SK-N-MC (cell line): ENCODE results near the gene GPN1.

ENCODE experiments used
- EZH2 ChIP-seq: fragments of 200-600 bp; sonication (generic); IDR thresholded peaks from one replicate; pipeline ENCODE4 v1.6.1; 2017; ENCODE audit warnings: antibody characterized with exemption
- FOXP2 ChIP-seq: optimal IDR thresholded peaks from 2 replicates; pipeline ENCODE3; 2011; ENCODE audit warnings: mild to moderate bottlenecking, moderate library complexity; ENCODE audit not compliant: insufficient read depth; ENCODE audit errors: extremely low read length, control extremely low read depth
- POLR2AphosphoS5 ChIP-seq: IDR thresholded peaks from 2 replicates; pipeline ENCODE4 v1.6.1; 2012; ENCODE audit warnings: mild to moderate bottlenecking, low read depth, low read length, borderline replicate concordance

- TF ChIP-seq EZH2, result no peak
- no peak for TF ChIP-seq POLR2AphosphoS5
- no peak for TF ChIP-seq FOXP2
Measured at GRCh38 chr2:27664154-27664574, 35.3 kb downstream of the GPN1 start.
